T-helper 22 cell (primary cell): Measurements from ENCODE around the gene SFTPD.

ENCODE experiments used
- DNase-seq: peaks from one replicate; pipeline ENCODE4 v3.0.0-alpha.2; 2020; ENCODE audit warnings: low read depth

SFTPD gene

GRCh38 chr10:79944428-79945395 is 4.2 kb downstream of the SFTPD start:
- DNase-seq: no peak

DNA sequence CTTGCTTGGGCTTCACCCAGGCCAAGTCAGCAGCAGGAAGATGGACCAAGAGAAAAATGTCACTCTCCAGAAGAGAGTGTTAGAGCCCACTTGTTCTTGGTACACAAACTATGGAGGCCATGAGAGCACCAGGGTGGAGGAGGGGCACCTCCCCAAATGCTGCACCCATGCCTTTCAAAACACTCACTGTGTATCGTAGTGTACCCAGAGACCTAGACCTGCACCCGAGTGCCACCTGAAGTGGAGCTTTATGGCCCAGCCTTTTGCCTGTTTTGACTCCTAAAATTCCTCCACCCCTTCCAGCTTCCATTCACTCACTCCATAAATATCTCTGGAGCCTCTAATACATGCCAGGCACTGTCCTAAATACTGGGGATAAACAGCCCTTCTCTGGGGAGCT is 5.0 kb downstream of the SFTPD start:
- no peak for DNase-seq

DNA sequence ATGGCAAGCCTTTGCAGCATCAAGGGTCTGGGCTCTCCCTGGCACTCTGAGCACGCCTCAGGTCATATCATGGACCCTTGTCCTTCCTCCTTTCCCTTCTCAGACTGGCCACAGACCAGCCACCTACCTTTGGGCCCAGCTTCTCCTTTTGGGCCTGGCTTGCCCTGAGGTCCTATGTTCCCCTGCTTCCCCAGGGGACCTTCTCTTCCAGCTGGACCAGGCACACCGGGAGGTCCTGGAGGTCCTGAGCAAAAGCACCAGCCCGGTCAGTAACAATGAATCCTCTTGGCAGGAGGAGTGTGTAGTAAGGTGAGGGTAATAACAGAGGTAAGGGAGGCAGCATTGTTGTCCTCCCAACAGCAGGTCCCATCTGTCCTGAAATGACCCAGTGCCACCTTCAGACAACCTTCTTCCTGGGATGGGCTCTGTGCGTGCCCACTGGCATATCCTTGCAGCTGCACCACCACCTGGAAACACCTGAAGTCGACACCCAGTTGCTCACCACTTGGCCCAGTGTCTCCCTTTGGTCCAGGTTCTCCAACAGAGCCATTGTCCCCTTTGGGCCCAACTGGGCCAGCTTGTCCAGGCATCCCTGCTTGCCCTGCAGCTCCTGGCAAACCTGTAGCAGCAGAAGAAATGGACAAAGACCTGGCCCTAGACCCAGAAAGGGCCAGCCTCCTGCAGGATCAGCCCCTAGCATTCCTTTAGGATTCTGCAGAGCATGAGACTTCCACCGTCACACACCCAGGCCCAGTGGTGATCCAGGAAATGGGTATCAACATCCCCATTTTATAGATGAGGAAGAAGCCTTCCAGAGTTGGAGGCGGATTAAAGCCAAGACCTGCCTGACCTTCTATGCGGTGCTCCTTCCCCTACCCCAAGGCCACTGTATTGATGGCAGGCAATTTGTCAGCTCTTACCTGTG is 6.4 kb downstream of the SFTPD start:
- no peak for DNase-seq

DNA sequence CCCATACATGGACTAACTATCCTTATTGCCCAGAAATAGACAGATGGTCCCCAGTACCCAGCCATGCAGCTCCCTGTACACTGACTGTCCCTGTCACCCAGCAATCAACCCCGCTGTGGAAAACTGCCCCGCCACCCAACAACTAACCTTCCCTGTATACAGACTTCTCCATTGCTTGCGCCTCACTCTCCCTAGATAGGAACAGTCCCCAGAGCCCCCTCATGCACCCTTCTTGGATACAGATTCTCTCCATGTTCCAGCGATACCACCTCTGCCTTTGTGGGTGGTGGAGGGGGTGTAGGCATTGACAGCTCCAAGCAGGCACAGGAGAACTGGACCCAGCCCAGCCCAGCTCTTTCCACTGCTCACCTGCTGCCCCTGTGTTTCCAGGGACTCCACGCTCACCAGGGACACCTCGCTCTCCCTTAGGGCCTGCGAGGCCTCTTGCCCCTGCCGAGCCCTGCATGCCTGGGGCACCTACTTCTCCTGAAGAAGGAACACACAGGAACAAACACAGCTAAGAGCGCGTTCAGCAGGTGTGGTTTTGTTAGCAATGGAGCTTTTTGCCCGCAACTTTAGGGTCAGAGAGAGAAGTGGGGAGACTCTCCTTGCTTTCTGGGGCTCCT is 7.2 kb downstream of the SFTPD start:
- DNase-seq: no peak

- DNase-seq: no peak
These were observed 7.8 kb downstream of the SFTPD start for GRCh38 chr10:79941146-79941545.

- DNase-seq: no peak
These were observed 8.5 kb downstream of the SFTPD start for GRCh38 chr10:79940431-79940830.

DNA sequence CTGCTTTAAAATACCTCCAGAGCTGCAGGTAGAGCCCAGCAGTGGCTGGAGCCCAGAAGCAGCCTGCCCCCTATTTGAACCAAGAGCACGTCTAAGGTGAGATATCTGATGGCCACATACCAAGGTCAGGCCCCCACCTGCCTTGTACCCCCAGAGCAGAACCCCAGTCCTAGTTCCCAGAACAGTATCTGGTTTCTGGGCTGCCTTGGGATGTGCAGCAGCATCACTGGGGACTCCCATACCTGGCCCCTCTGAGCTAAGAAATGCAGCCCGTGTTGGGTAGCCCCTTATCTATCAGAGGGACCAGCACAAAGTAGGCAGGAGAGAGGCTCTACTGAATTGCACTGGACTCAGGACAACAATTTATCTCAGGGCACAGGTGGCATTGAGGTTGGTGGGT is 8.9 kb downstream of the SFTPD start:
- no peak for DNase-seq

DNA sequence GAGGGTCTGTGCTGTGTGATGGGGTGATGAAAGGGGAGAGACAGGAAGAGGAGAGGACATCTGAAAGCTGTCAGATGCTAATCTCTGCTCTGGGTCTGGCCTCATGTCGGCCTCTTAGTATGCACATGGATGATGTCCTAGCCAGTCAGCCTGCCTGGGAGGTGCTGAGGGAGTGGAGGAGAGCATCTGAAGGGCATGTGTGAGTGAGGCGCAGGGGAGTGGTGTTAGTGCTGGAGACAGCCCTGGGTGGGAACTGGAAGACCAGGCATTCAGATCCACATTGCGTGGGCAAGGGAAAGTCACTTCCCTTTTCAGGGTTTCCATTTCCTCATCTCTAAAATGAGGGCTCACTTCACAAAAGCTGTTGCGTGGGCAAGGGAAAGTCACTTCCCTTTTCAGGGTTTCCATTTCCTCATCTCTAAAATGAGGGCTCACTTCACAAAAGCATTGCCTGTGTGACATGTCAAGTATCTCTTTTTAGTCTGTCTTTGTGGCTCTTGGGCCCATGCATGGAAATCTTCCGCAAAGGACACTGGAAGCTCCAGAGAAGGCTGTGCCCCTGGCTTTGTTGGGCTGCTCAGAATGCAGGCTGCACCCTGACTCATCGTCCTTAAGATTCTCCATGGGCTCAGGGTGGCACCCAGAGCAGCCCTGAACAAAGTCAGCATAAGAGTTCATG is 10.0 kb downstream of the SFTPD start:
- no peak for DNase-seq

DNA sequence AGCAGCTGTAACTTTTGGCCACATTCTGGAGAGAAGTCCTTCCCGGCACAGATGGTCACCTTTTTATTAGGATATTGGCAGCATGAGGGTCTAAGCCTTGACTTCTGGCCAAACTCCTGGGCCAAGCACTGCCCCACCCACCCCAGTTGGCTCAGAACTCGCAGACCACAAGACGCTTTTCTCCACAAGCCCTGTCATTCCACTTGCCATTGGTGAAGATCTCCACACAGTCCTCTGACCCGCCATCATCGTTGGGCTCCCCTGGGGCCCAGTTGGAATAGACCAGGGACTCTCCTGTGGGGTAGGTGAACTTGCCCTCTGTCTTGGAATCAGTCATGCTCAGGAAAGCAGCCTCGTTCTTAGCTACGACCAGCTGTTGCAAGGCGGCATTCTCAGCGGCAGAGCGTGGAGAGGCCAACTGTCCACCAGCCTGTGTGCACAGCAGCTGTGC is 11.2 kb downstream of the SFTPD start:
- no peak for DNase-seq

- DNase-seq: no peak
These were observed 12.0 kb downstream of the SFTPD start for GRCh38 chr10:79936625-79937615.

GRCh38 chr10:79933961-79934360 is 14.9 kb downstream of the SFTPD start:
- DNase-seq: no peak

GRCh38 chr10:79932841-79933379 is 16.0 kb downstream of the SFTPD start:
- no peak for DNase-seq

GRCh38 chr10:79932307-79932706 is 16.6 kb downstream of the SFTPD start:
- DNase-seq: no peak

DNA sequence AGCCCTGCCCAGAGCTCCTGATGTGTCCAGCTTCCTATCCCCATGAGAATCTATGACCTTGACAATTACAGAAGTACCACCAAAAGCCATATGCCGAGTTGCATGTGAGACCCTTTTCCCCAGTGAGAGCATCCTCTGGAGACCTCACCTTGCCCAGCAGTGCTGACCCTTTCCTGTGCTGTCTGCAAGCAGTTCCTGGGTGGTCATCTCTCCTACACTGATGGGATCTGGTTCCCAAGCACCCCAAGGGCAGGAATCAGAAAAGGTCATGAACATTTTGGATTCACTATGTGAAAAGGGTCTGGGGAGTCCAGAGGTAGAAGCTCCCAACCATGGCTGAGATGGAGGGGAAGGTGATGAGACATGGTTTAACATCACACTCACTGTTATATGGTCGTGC is 18.2 kb downstream of the SFTPD start:
- no peak for DNase-seq

GRCh38 chr10:79930267-79930666 is 18.6 kb downstream of the SFTPD start:
- no peak for DNase-seq

- peak; percentile 40 for DNase-seq
These were observed 19.4 kb downstream of the SFTPD start for GRCh38 chr10:79929409-79929904.

GRCh38 chr10:79928028-79928583 is 20.8 kb downstream of the SFTPD start:
- DNase-seq: no peak

- DNase-seq: no peak
These were observed 21.6 kb downstream of the SFTPD start for GRCh38 chr10:79927111-79927828.

- no peak for DNase-seq
These were observed 22.9 kb downstream of the SFTPD start for GRCh38 chr10:79926037-79926436.
